Measurements from ENCODE around the gene ATAD5. TPM values are rescaled to one million over a fixed set of nuclear protein-coding genes. Genes with fewer than 3 reads are reported as not detected.

The ATAD5 gene
- polyA plus RNA-seq, 1 donor (not counting 4 experiments of a cell fraction or from before 2014, with no cell fraction given): 2.2 TPM

GRCh38 chr17:30823421-30823820, 8.3 kb upstream of the ATAD5 start:
- DNase-seq (ENCODE audit: low read depth, low spot score) (no peak), FAIRE-seq (no peak)
- H3K27me3 ChIP-seq (ENCODE audit: control insufficient read depth, extremely low read depth, insufficient read depth, low read length): no peaks in the 10 kb centered on the region
- no peaks in the 10 kb centered on the region for H3K36me3 ChIP-seq (ENCODE audit: control insufficient read depth in 2 of 2, extremely low read depth in 1 of 2, insufficient read depth in 2 of 2, low read length in 2 of 2)
- H3K4me1 ChIP-seq (ENCODE audit: control insufficient read depth, extremely low read depth, insufficient read depth, low read length): peaks cover 27% of the 10 kb centered on the region
- TF ChIP-seq, protein P1, sequence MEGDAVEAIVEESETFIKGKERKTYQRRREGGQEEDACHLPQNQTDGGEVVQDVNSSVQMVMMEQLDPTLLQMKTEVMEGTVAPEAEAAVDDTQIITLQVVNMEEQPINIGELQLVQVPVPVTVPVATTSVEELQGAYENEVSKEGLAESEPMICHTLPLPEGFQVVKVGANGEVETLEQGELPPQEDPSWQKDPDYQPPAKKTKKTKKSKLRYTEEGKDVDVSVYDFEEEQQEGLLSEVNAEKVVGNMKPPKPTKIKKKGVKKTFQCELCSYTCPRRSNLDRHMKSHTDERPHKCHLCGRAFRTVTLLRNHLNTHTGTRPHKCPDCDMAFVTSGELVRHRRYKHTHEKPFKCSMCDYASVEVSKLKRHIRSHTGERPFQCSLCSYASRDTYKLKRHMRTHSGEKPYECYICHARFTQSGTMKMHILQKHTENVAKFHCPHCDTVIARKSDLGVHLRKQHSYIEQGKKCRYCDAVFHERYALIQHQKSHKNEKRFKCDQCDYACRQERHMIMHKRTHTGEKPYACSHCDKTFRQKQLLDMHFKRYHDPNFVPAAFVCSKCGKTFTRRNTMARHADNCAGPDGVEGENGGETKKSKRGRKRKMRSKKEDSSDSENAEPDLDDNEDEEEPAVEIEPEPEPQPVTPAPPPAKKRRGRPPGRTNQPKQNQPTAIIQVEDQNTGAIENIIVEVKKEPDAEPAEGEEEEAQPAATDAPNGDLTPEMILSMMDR (optimal IDR thresholded peaks at IDR 0.05 in 1 of 3, IDR thresholded peaks at IDR 0.05 in 1 of 3, conservative IDR thresholded peaks at IDR 0.05 in 1 of 3; ENCODE audit: extremely low read depth in 1 of 3, insufficient read depth in 2 of 3, low read length in 3 of 3): no peak
- no peak for TF ChIP-seq EZH2 (IDR thresholded peaks at IDR 0.05; ENCODE audit: low read length)
- peak overlapping the region; percentile 92 for H3K9ac ChIP-seq (ENCODE audit: control insufficient read depth, extremely low read depth, insufficient read depth, low read length)
- dilution Hi-C loops (cut with MboI; ENCODE audit: extremely low pct_ligation_motif_present, low sequenced_read_pairs): no loop called here
- peak overlapping the region; percentile 72 for H3K4me2 ChIP-seq (ENCODE audit: control insufficient read depth, extremely low read depth, insufficient read depth, low read depth, low read length)
- H4K20me1 ChIP-seq (ENCODE audit: control insufficient read depth, extremely low read depth, insufficient read depth, low read length): no peaks in the 10 kb centered on the region
- peaks cover 4% of the 10 kb centered on the region for H3K9me1 ChIP-seq (ENCODE audit: control insufficient read depth, extremely low read depth, insufficient read depth, low read length)
- H2AFZ ChIP-seq (ENCODE audit: control insufficient read depth, low read length): no peak overlapping the region
- peak overlapping the region; percentile 82 for H3K27ac ChIP-seq (ENCODE audit: control insufficient read depth, insufficient read depth, low read length)
- no peaks in the 10 kb centered on the region for H3K9me3 ChIP-seq (ENCODE audit: control insufficient read depth, low read depth, low read length)
- peaks cover 60% of the 10 kb centered on the region for H3K79me2 ChIP-seq (ENCODE audit: control insufficient read depth, insufficient read depth, low read length)
- peak overlapping the region; percentile 97 to 100 (median 97) for H3K4me3 ChIP-seq (ENCODE audit: control insufficient read depth in 2 of 3, extremely low read depth in 1 of 3, insufficient read depth in 2 of 3, low read depth in 1 of 3, low read length in 3 of 3)

DNA sequence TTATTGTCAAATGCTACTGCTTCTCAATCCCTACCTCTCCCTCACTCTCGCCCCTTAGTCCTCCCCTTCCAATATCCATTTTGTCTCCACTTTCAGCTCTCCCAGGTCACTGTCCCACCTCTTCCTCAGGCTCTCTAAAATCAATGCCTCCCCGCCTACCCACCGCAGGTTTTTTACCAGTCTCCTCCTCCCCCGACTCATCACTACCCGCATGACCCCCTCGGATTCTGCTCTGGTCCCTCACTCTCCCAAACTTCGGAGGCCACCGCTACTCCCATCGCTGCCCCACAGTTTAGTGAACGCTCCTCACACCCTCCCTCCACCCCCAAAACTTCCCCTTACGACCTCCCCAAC, 7.8 kb upstream of the ATAD5 start:
- H3K4me2 ChIP-seq (ENCODE audit: control insufficient read depth, extremely low read depth, insufficient read depth, low read depth, low read length): peak overlapping the region; percentile 72
- DNase-seq (ENCODE audit: low read depth, low spot score) (no peak), FAIRE-seq (no peak)
- H4K20me1 ChIP-seq (ENCODE audit: control insufficient read depth, extremely low read depth, insufficient read depth, low read length): no peaks in the 10 kb centered on the region
- peaks cover 54% of the 10 kb centered on the region for H3K79me2 ChIP-seq (ENCODE audit: control insufficient read depth, insufficient read depth, low read length)
- peaks cover 4% of the 10 kb centered on the region for H3K9me1 ChIP-seq (ENCODE audit: control insufficient read depth, extremely low read depth, insufficient read depth, low read length)
- H3K4me1 ChIP-seq (ENCODE audit: control insufficient read depth, extremely low read depth, insufficient read depth, low read length): peaks cover 27% of the 10 kb centered on the region
- no peaks in the 10 kb centered on the region for H3K27me3 ChIP-seq (ENCODE audit: control insufficient read depth, extremely low read depth, insufficient read depth, low read length)
- peak overlapping the region; percentile 97 to 100 (median 97) for H3K4me3 ChIP-seq (ENCODE audit: control insufficient read depth in 2 of 3, extremely low read depth in 1 of 3, insufficient read depth in 2 of 3, low read depth in 1 of 3, low read length in 3 of 3)
- H3K36me3 ChIP-seq (ENCODE audit: control insufficient read depth in 2 of 2, extremely low read depth in 1 of 2, insufficient read depth in 2 of 2, low read length in 2 of 2): no peaks in the 10 kb centered on the region
- dilution Hi-C loops (cut with MboI; ENCODE audit: extremely low pct_ligation_motif_present, low sequenced_read_pairs): no loop called here
- peak overlapping the region; percentile 94 for H2AFZ ChIP-seq (ENCODE audit: control insufficient read depth, low read length)
- TF ChIP-seq, protein P1 (optimal IDR thresholded peaks at IDR 0.05 in 1 of 3, IDR thresholded peaks at IDR 0.05 in 1 of 3, conservative IDR thresholded peaks at IDR 0.05 in 1 of 3; ENCODE audit: extremely low read depth in 1 of 3, insufficient read depth in 2 of 3, low read length in 3 of 3): no peak
- no peak for TF ChIP-seq EZH2 (IDR thresholded peaks at IDR 0.05; ENCODE audit: low read length)
- no peaks in the 10 kb centered on the region for H3K9me3 ChIP-seq (ENCODE audit: control insufficient read depth, low read depth, low read length)
- H3K27ac ChIP-seq (ENCODE audit: control insufficient read depth, insufficient read depth, low read length): peak overlapping the region; percentile 82
- H3K9ac ChIP-seq (ENCODE audit: control insufficient read depth, extremely low read depth, insufficient read depth, low read length): peak overlapping the region; percentile 92
